Kasumi-1 (cell line): ENCODE measurements around the gene SEH1L.
"Not testable (repeated sequence)": the region's sequence is repeated elsewhere in the genome, so short reads cannot be mapped to it uniquely, and the experiment has no call there.

Source experiments
- DNase-seq, 2 experiments: peaks; one replicate each; lab custom pipeline; 2025; lab: John Stamatoyannopoulos, UW

SEH1L gene

GRCh38 chr18:12944709-12945108 lies 3.1 kb upstream of the SEH1L start:
- peak; percentile 52 to 61 for DNase-seq

- peak; percentile 52 to 61 for DNase-seq
Observed at GRCh38 chr18:12946549-12947284, 1.1 kb upstream of the SEH1L start.

- DNase-seq: peak; percentile 91 to 95
Observed at GRCh38 chr18:12948050-12948804, 416 bp downstream of the SEH1L start.

- no peak for DNase-seq
Observed at GRCh38 chr18:12958478-12958877, 10.7 kb downstream of the SEH1L start.

GRCh38 chr18:12960395-12960794 lies 12.6 kb downstream of the SEH1L start:
- DNase-seq: no peak

GRCh38 chr18:12960853-12961397 lies 13.1 kb downstream of the SEH1L start:
- no peak for DNase-seq

GRCh38 chr18:12963069-12963468 lies 15.3 kb downstream of the SEH1L start:
- DNase-seq: no peak

GRCh38 chr18:12968115-12968514 lies 20.3 kb downstream of the SEH1L start:
- DNase-seq: no peak

- DNase-seq: no peak
Observed at GRCh38 chr18:12968619-12969018, 20.8 kb downstream of the SEH1L start.

- no peak for DNase-seq
Observed at GRCh38 chr18:12973562-12974213, 25.9 kb downstream of the SEH1L start.

GRCh38 chr18:12975488-12975887 lies 27.7 kb downstream of the SEH1L start:
- DNase-seq: no peak

GRCh38 chr18:12976305-12976704 lies 28.5 kb downstream of the SEH1L start:
- no peak for DNase-seq

GRCh38 chr18:12980065-12980464 lies 32.3 kb downstream of the SEH1L start:
- not testable (repeated sequence) for DNase-seq

- DNase-seq: no peak
Observed at GRCh38 chr18:12989397-12990122, 41.7 kb downstream of the SEH1L start.

GRCh38 chr18:12990123-12990475 lies 42.3 kb downstream of the SEH1L start:
- no peak for DNase-seq

GRCh38 chr18:12990641-12990966 lies 42.8 kb downstream of the SEH1L start:
- DNase-seq: peak; percentile 58 to 70

- peak; percentile 98 for DNase-seq
Observed at GRCh38 chr18:12990967-12991820, 43.4 kb downstream of the SEH1L start, which contains the start of gene CEP192. TSS of gene CEP192 (plus strand) at chr18:12991362. CDS start at chr18:12999425, 8,063 bp downstream.

GRCh38 chr18:12991821-12992179 lies 44.0 kb downstream of the SEH1L start:
- peak; percentile 32 to 40 for DNase-seq

- no peak for DNase-seq
Observed at GRCh38 chr18:12993439-12993838, 45.6 kb downstream of the SEH1L start.

GRCh38 chr18:12995424-12995823 lies 47.6 kb downstream of the SEH1L start:
- DNase-seq: no peak

GRCh38 chr18:12995952-12996477 lies 48.2 kb downstream of the SEH1L start:
- DNase-seq: no peak
